Fibroblast of pulmonary artery (primary cell): ENCODE data around the gene SKAP2.

Source experiments
- DNase-seq: peaks from one replicate; pipeline ENCODE4 v3.0.0-alpha.2; 2010; ENCODE audit warnings: low read depth
- H3K4me3 ChIP-seq: replicated peaks from 2 replicates; pipeline ENCODE4 v1.5.1; 2011; ENCODE audit warnings: low read depth, mild to moderate bottlenecking, control low read depth, low read length, moderate library complexity
- TF ChIP-seq, protein P1 (sequence below): IDR thresholded peaks from 2 replicates; pipeline ENCODE4 v1.5.1; 2011; ENCODE audit warnings: mild to moderate bottlenecking, control low read depth, low read length, inconsistent platforms; ENCODE audit errors: missing control alignments

Gene SKAP2

DNA sequence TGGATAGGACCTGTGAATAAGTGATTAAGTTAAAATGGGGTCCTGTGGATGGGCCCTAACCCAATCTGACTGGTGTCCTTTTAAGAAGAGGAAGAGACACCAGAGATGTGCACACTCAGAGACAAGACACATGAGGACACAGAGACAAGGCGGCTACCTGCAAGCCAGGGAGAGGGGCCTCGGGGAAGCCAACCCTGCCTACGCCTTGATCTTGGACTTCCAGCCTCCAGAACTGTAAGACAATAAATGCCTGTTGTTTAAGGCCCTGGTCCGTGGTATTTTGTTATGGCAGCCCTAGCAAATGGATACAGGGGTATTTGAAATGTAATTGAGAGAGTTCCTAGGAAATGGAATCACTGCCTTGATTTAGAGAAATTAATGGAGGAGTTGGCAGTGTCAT lies 225.3 kb downstream of the SKAP2 start:
- TF ChIP-seq, protein P1, sequence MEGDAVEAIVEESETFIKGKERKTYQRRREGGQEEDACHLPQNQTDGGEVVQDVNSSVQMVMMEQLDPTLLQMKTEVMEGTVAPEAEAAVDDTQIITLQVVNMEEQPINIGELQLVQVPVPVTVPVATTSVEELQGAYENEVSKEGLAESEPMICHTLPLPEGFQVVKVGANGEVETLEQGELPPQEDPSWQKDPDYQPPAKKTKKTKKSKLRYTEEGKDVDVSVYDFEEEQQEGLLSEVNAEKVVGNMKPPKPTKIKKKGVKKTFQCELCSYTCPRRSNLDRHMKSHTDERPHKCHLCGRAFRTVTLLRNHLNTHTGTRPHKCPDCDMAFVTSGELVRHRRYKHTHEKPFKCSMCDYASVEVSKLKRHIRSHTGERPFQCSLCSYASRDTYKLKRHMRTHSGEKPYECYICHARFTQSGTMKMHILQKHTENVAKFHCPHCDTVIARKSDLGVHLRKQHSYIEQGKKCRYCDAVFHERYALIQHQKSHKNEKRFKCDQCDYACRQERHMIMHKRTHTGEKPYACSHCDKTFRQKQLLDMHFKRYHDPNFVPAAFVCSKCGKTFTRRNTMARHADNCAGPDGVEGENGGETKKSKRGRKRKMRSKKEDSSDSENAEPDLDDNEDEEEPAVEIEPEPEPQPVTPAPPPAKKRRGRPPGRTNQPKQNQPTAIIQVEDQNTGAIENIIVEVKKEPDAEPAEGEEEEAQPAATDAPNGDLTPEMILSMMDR = no peak
- H3K4me3 ChIP-seq = no peak overlapping the region
- no peak for DNase-seq

GRCh38 chr7:26638140-26638539 lies 226.2 kb downstream of the SKAP2 start:
- DNase-seq = no peak
- TF ChIP-seq, protein P1 = no peak
- H3K4me3 ChIP-seq = no peak overlapping the region

- TF ChIP-seq, protein P1 = no peak
- DNase-seq = no peak
- no peak overlapping the region for H3K4me3 ChIP-seq
Observed at GRCh38 chr7:26637610-26638009, 226.8 kb downstream of the SKAP2 start.

GRCh38 chr7:26636808-26637207 lies 227.6 kb downstream of the SKAP2 start:
- TF ChIP-seq, protein P1 = no peak
- no peak for DNase-seq
- H3K4me3 ChIP-seq = no peak overlapping the region

DNA sequence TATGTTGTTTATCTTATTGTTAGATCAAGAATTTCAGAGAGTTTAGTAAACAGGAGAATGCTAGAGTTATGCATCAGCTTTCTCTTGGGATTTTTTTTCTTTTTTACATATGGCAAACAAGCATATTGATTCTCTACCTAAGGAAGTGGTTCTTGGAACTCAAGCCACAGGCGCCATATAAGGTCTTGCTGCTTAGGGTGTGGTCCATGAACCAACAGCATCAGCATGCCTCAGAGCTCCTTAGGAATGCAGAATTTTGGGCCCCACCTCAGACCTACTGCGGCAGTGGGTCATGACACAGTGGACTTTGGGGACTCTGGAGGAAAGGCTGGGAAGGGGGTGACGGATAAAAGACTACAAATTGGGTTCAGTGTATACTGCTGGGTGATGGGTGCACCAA lies 230.8 kb downstream of the SKAP2 start:
- no peak for DNase-seq

GRCh38 chr7:26631601-26632000 lies 232.8 kb downstream of the SKAP2 start:
- DNase-seq = no peak
- no peak overlapping the region for H3K4me3 ChIP-seq
- TF ChIP-seq, protein P1 = no peak

More for the DNA sequence above, 230.8 kb downstream of the SKAP2 start:
- H3K4me3 ChIP-seq = no peak overlapping the region
- TF ChIP-seq, protein P1 = no peak

DNA sequence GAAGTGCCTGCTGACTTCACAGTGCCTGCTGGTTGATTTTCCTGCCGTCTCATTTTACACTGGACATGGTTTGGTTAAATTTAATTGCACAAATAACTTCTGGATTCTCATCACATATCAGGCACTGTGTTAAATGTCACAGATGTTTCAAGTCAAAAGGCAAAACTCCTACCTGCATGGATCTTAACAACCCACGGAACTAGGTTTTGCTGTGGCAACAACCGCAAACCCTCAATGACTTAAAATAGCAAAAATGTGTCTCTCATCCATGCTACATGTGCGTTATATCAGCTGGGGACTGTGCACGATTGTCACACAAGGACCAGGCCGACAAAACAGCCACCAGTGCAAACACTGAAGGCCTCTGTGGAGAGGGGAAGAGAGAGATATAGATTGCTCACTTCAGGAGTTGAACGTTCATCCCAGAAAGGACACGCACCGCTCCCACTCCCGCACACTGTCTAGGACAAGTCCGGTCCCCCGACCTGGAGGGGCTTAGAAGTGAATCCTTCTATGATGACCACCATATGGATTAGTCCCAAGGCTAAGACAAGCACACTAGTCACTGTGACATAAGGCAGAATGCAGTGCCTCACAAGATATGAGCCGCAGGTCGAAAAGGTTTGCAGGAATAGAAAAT lies 233.3 kb downstream of the SKAP2 start:
- DNase-seq = no peak
- no peak overlapping the region for H3K4me3 ChIP-seq
- TF ChIP-seq, protein P1 = no peak
